HepG2 (cell line): ENCODE data around the gene JPH4. TPM values are rescaled to one million over a fixed set of nuclear protein-coding genes. Genes with fewer than 3 reads are reported as not detected.
A peak's percentile ranks its signal among the peaks of the same experiment; 100 is the strongest.

Source experiments
- ATAC-seq: fragments of 200-7000 bp; cut with Tn5 transposase; 3 replicates; pipeline ENCODE4 v1.9.1; 2020; ENCODE audit warnings: mild to moderate bottlenecking, moderate library complexity
- BruUV-seq: library from RNA; stranded (reverse); fragments of 400-500 nt; replicated peaks from 2 replicates; lab custom pipeline; 2021; lab: Mats Ljungman, UMichigan
- CTCF ChIA-PET: fragments of 300-600 bp; formaldehyde crosslinking; extraction: SDS; loops from one replicate; lab custom pipeline; 2021; ENCODE audit warnings: low total read pairs, inconsistent platforms, low intra/inter-chr PET ratio; lab: Yijun Ruan, JAX
- POLR2A ChIA-PET: fragments of 350-600 bp; sonication (Branson Sonifier 250); formaldehyde crosslinking; loops from one replicate; lab custom pipeline; 2020; ENCODE audit warnings: antibody characterized with exemption, inconsistent platforms; lab: Yijun Ruan, JAX
- DNase-seq: peaks from one replicate; pipeline ENCODE4 v3.0.0-alpha.2; 2015; ENCODE audit warnings: low spot score
- FAIRE-seq: peaks from 3 replicates; lab custom pipeline; 2011; peaks lifted over from hg19 to GRCh38; lab: Jason Lieb, UNC
- H2AFZ ChIP-seq: one replicate; pipeline ENCODE4 v1.6.1; 2011; ENCODE audit warnings: low read length, inconsistent platforms
- H3K27ac ChIP-seq: fragments of 300-600 bp; 3 replicates; pipeline ENCODE4 v1.8.0; 2011; ENCODE audit warnings: mixed run types, mild to moderate bottlenecking, mixed read lengths, low read length, inconsistent platforms; ENCODE audit not compliant: insufficient read depth; ENCODE audit errors: extremely low read length
- H3K27me3 ChIP-seq, 2 experiments: fragments of 200-600 bp in 1 of 2; 2 replicates in 1 of 2; 3 replicates in 1 of 2; pipeline versions ENCODE4 v1.6.0 to v1.8.0; 2011; ENCODE audit warnings: low read length in 2 of 2, mild to moderate bottlenecking in 2 of 2, moderate library complexity in 2 of 2, inconsistent platforms in 1 of 2; ENCODE audit not compliant: insufficient read depth in 2 of 2, control insufficient read depth in 1 of 2
- H3K36me3 ChIP-seq, 2 experiments: fragments of 200-600 bp in 1 of 2; replicated peaks in 1 of 2; 2 replicates in 1 of 2; 3 replicates in 1 of 2; pipeline versions ENCODE4 v1.5.1 to v1.8.0; 2011; ENCODE audit warnings: low read length in 2 of 2, inconsistent platforms in 1 of 2; ENCODE audit not compliant: insufficient read depth in 2 of 2, control insufficient read depth in 1 of 2
- H3K4me1 ChIP-seq: 2 replicates; pipeline ENCODE4 v1.5.1; 2012; ENCODE audit warnings: low read length, inconsistent platforms; ENCODE audit not compliant: insufficient read depth
- H3K4me2 ChIP-seq: 2 replicates; pipeline ENCODE4 v1.6.0; 2011; ENCODE audit warnings: low read depth, low read length, inconsistent platforms
- H3K4me3 ChIP-seq, 3 experiments: fragments of 200-600 bp in 1 of 3; sonication (generic), shearing (Covaris generic) in 1 of 3; replicated peaks in 1 of 3; 2 replicates each; pipeline ENCODE4 v1.5.1; 2011 to 2016; ENCODE audit warnings: low read length in 3 of 3, inconsistent platforms in 2 of 3, low read depth in 2 of 3, mild to moderate bottlenecking in 2 of 3, control low read depth in 1 of 3, mixed read lengths in 1 of 3; ENCODE audit not compliant: insufficient read depth in 1 of 3
- H3K79me2 ChIP-seq: one replicate; pipeline ENCODE4 v1.6.1; 2011; ENCODE audit warnings: low read length, inconsistent platforms; ENCODE audit not compliant: insufficient read depth
- H3K9ac ChIP-seq: 2 replicates; pipeline ENCODE4 v1.6.0; 2011; ENCODE audit warnings: mild to moderate bottlenecking, low read depth, low read length, inconsistent platforms; ENCODE audit not compliant: insufficient read depth
- H3K9me3 ChIP-seq: 2 replicates; pipeline ENCODE4 v1.5.1; 2012; ENCODE audit warnings: mild to moderate bottlenecking, low read length
- H4K20me1 ChIP-seq: 2 replicates; pipeline ENCODE4 v1.6.0; 2011; ENCODE audit warnings: inconsistent platforms, mild to moderate bottlenecking, low read length, moderate library complexity; ENCODE audit not compliant: insufficient read depth
- CCAR2 ChIP-seq: fragments of 200-400 bp; formaldehyde crosslinking; optimal IDR thresholded peaks from 2 replicates; pipeline ENCODE3; 2018; ENCODE audit warnings: low read depth, mild to moderate bottlenecking, low read length, moderate library complexity
- FOXK1 ChIP-seq: sonication (generic); formaldehyde crosslinking; IDR thresholded peaks from 2 replicates; pipeline ENCODE4 v1.4.0; 2020; ENCODE audit warnings: low read depth, missing genetic modification reagents, borderline replicate concordance
- GABPA ChIP-seq, 2 experiments: IDR thresholded peaks; 2 replicates each; pipeline ENCODE4 v1.6.1; 2011 to 2016; ENCODE audit warnings: low read depth in 2 of 2, low read length in 1 of 2, missing biosample characterization in 1 of 2, missing genetic modification characterization in 1 of 2
- HHEX ChIP-seq: IDR thresholded peaks from 2 replicates; pipeline ENCODE4 v1.6.1; 2016; ENCODE audit warnings: control low read depth
- IRF2 ChIP-seq: IDR thresholded peaks from 2 replicates; pipeline ENCODE4 v1.6.1; 2018; ENCODE audit warnings: missing genetic modification reagents, missing compliant biosample characterization
- MXD4 ChIP-seq: IDR thresholded peaks from 2 replicates; pipeline ENCODE4 v1.6.1; 2016; ENCODE audit warnings: mild to moderate bottlenecking, missing biosample characterization, missing genetic modification reagents
- NR3C1 ChIP-seq: sonication (generic); formaldehyde crosslinking; IDR thresholded peaks from 2 replicates; pipeline ENCODE4 v1.4.0; 2020; ENCODE audit warnings: missing genetic modification reagents
- SIN3B ChIP-seq: fragments of 150-350 bp; IDR thresholded peaks from 2 replicates; pipeline ENCODE4 v1.6.1; 2014; ENCODE audit warnings: low read length
- TSC22D2 ChIP-seq: sonication (generic); formaldehyde crosslinking; IDR thresholded peaks from 2 replicates; pipeline ENCODE4 v1.5.1; 2020; ENCODE audit warnings: missing genetic modification reagents, mild to moderate bottlenecking, borderline replicate concordance
- WIZ ChIP-seq: sonication (generic); formaldehyde crosslinking; IDR thresholded peaks from 2 replicates; pipeline ENCODE4 v1.5.1; 2020; ENCODE audit warnings: mild to moderate bottlenecking, missing genetic modification reagents
- ZNF292 ChIP-seq: sonication (generic); formaldehyde crosslinking; IDR thresholded peaks from 2 replicates; pipeline ENCODE4 v1.8.1; 2022; ENCODE audit warnings: mild to moderate bottlenecking, low read depth, missing genetic modification reagents, borderline replicate concordance
- ZNF576 ChIP-seq: sonication (generic); formaldehyde crosslinking; IDR thresholded peaks from 2 replicates; pipeline ENCODE4 v1.4.0; 2020; ENCODE audit warnings: mild to moderate bottlenecking, missing genetic modification reagents
- ZNF678 ChIP-seq: sonication (generic); formaldehyde crosslinking; IDR thresholded peaks from 2 replicates; pipeline ENCODE4 v1.4.0; 2020; ENCODE audit warnings: mild to moderate bottlenecking, missing genetic modification reagents
- ZNF879 ChIP-seq: sonication (generic); formaldehyde crosslinking; IDR thresholded peaks from 2 replicates; pipeline ENCODE4 v1.8.1; 2023; ENCODE audit warnings: missing genetic modification reagents
- ZXDC ChIP-seq: sonication (generic); formaldehyde crosslinking; IDR thresholded peaks from 2 replicates; pipeline ENCODE4 v1.5.0; 2020; ENCODE audit warnings: mild to moderate bottlenecking, missing genetic modification reagents
- WGBS: methylation state at CpG from one replicate; pipeline ENCODE4 v1.1.6; 2017; ENCODE audit warnings: low lambda C conversion rate; 5-methylcytosine and 5-hydroxymethylcytosine counted together
- in situ Hi-C: cut with HindIII; loops from 2 replicates; pipeline ENCODE4 v1.10.0; 2017; ENCODE audit warnings: low pct_unique_long_range_greater_than_20kb; ENCODE audit not compliant: extremely low pct_ligation_motif_present
- intact Hi-C: fragments of 100-400 bp; cut with micrococcal nuclease; formaldehyde crosslinking; loops from one replicate; pipeline ENCODE4 v1.10.0; 2022; ENCODE audit not compliant: unreplicated experiment
- polyA plus RNA-seq, 8 experiments: library from polyadenylated mRNA; depleted of rRNA in 3 of 8; stranded (reverse) in 7 of 8; unstranded in 1 of 8; fragments of >200 nt; fragmentation: Illumina TruSeq in 4 of 8; extraction: Trizol in 4 of 8; gene quantifications; 2 replicates each; pipeline versions ENCODE4 v1.2.1 to v1.2.3, GENCODE V29; 2011 to 2016; ENCODE audit warnings: low read depth in 4 of 8, missing spikeins in 1 of 8, mixed read lengths in 1 of 8; ENCODE audit not compliant: insufficient read depth in 1 of 8
- total RNA-seq, 5 experiments: library from RNA; depleted of rRNA; stranded (reverse); fragments of >200 nt; fragmentation: Illumina TruSeq; extraction: Trizol; gene quantifications; 2 replicates each; pipeline ENCODE4 v1.2.3, GENCODE V29; 2016; ENCODE audit warnings: low read depth in 1 of 5
- TF ChIP-seq, protein P1 (sequence below): sonication (generic); formaldehyde crosslinking; IDR thresholded peaks from 2 replicates; pipeline ENCODE4 v1.8.1; 2023; ENCODE audit warnings: mild to moderate bottlenecking, moderate library complexity, missing genetic modification reagents

Gene JPH4
- total and polyA plus RNA-seq, 2 of the 13 experiments (the other 11 are each of a cell fraction or from before 2014, with no cell fraction given) = 0.08 to 0.22 TPM

DNA sequence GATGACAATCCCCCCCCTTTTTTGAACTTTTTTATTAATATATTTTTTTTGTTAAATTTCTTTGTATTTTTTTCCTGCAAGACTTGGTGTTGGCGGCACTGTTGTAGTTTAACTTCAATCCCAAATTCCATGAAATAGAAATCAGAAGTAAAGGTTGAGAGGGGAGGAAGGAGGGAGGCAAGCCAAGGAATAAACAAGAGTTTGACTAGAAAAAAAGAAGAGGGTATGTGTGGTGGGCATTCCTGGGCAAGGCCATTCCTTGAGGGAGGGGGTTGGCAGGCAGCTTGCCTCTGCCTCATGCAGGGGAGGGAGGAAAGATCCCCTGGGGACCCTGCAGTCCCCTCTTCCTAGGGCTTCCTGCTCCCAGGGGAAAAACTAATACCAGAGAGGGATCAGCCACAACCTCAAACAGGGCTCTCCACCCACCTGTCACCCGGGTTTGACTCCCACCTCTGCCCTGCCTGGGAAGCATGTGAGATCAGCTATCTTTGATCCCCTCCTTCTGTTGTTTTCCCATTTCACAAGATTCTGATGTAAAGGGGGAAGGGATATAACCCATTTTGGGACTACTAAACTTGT, 10.5 kb downstream of the JPH4 start (continued):
- TF ChIP-seq HHEX = 0 out of 2 replicates have a peak, but pooled peaks have one; percentile 3
- TF ChIP-seq ZNF879 (CRISPR knock-in tag) = no peak
- peak; percentile 52; the same call in 1 of the 2 replicates for TF ChIP-seq WIZ

DNA sequence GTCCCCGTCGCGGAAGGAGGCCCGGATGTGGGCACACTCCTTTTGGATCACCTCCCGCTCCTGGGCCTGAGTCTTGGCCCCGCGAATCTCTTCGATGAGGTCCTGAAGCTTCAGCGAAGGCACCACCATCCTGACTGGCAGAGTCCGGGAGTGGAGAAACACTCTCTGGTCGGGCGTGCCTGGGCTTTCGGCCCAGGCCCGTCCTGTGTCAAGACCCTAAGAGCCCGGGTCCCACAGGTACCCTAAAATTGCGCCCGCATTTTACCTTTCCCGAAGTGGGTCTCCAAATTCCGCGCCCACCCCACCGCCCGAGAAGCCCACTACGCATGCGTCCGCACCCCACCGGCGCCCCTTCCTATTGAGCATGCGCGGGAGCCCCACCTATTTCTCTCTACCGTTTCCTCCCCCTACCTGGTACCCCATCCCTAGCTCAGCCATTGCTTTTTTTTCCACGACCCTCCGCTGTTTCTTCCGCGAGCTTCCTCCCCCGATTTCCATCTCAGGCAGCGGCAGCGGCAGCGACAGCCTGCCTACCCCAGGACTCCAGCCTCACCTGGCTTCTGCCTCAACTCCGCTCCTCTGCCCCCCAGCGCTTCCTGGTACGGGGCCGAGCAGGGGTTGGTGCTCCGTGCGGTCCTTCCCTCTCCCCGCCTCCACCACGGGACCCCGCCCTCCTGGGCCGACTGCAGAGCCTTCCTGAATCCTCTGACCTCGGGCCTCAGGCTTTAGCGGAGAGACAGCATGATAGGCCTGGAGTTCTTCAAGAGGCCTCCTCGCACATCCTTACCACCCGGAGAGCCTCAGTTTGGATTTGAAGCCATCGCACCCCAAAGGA, 11.2 kb downstream of the JPH4 start, which contains the start of gene AP1G2:
Gene AP1G2, minus strand, starts transcription at position 606 of the 835 bp plus-strand sequence. Its CDS starts 477 bp downstream, at position 129.
- H3K4me1 ChIP-seq = peaks cover 49% of the 10 kb centered on the region
- peaks cover 0 to 8% of the 10 kb centered on the region in 2 experiments; a peak in 1 of 5 replicates for H3K27me3 ChIP-seq
- ATAC-seq (peak; percentile 86), FAIRE-seq (peak; percentile 83), DNase-seq (peak; percentile 97)
- ChIA-PET POLR2A (interaction anchor here (0.9 to 6.5 kb wide), 21 partner anchors 9 to 547 kb away, joined by 3 to 113 read pairs (median 6); partner anchors contain the start of genes DCAF11, DHRS2, NRL and PABPN1), CTCF (interaction anchor here (0.8 to 1.4 kb wide), 3 partner anchors 9 to 343 kb away, joined by 3 to 5 read pairs (median 3); no protein-coding TSS in a partner anchor)
- intact Hi-C loops (loop anchor here (1.0 to 5.0 kb wide), 3 partner anchors 14 to 345 kb away; partner anchors contain the start of gene ZFHX2), in situ Hi-C loops (no loop called here)
- H3K27ac ChIP-seq = peak within 1 kb of the TSS; percentile 41
- H3K79me2 ChIP-seq = peaks cover 7% of the 10 kb centered on the region
- H3K9ac ChIP-seq = peak within 1 kb of the TSS; percentile 69
- peak within 1 kb of the TSS; percentile 23 for H2AFZ ChIP-seq
- peaks cover 9% of the 10 kb centered on the region; the same call in 1 of the 2 replicates for H4K20me1 ChIP-seq
- no peaks in the 10 kb centered on the region for H3K9me3 ChIP-seq
- TSS peak; percentile 68 for BruUV-seq
- WGBS = 1% methylated on average over 53 of the region's 53 CpGs
- peak within 1 kb of the TSS; percentile 85 for H3K4me2 ChIP-seq
- peak within 1 kb of the TSS; percentile 68 to 88 (median 70) for H3K4me3 ChIP-seq
- H3K36me3 ChIP-seq = peaks cover 21 to 39% of the 10 kb centered on the region in 2 experiments
- TF ChIP-seq, protein P1, sequence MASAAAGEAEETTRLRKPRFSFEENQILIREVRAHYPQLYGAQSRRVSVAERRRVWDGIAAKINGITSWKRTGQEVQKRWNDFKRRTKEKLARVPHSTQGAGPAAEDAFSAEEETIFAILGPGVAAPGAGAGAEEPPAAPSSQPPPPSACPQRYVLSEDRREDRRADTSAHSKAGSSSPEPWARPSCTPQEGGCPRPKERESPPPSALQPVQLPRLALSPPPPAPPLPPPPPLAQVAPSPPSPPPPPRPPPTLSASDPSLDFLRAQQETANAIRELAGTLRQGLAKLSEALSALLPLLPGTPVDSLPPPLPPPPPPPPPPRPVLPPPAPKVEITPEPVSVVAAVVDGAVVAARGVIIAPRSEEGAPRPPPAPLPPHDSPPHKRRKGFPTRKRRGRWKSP (CRISPR knock-in tag) = no peak
- TF ChIP-seq FOXK1 (CRISPR knock-in tag) (peak; percentile 80; the same call in 1 of the 2 replicates), GABPA (IDR thresholded peaks at IDR 0.05; ENCODE audit: low read depth, low read length) (no peak), GABPA (CRISPR knock-in tag; IDR thresholded peaks at IDR 0.05; ENCODE audit: low read depth) (no peak), ZNF292 (CRISPR knock-in tag) (peak; percentile 76; the same call in 1 of the 2 replicates), ZNF678 (CRISPR knock-in tag) (peak; percentile 89; the same call in 1 of the 2 replicates), ZXDC (CRISPR knock-in tag) (peak; percentile 97; the same call in 1 of the 2 replicates), SIN3B (0 out of 2 replicates have a peak, but pooled peaks have one; percentile 17), ZNF576 (CRISPR knock-in tag) (no peak), TSC22D2 (peak; percentile 85; the same call in 1 of the 2 replicates), CCAR2 (no peak), NR3C1 (no peak), MXD4 (CRISPR knock-in tag) (peak; percentile 87), IRF2 (peak; percentile 91)
